Activated B cell treated with CpG ODN at 0.5 μM for 24 hours (primary cell): Measurements from ENCODE around the gene RHOBTB3. TPM values are rescaled to one million over a fixed set of nuclear protein-coding genes. Genes with fewer than 3 reads are reported as not detected.

Experiments
- ATAC-seq: fragments of 200-7000 bp; cut with Tn5 transposase; one replicate; pipeline ENCODE4 v1.10.0; 2021; ENCODE audit warnings: low read depth, mild to moderate bottlenecking, moderate library complexity
- CTCF ChIA-PET: fragments of 350-600 bp; sonication (Branson Sonifier 250); formaldehyde crosslinking; loops from one replicate; lab custom pipeline; 2021; ENCODE audit warnings: antibody characterized with exemption; lab: Charles Lee
- POLR2A ChIA-PET: fragments of 350-600 bp; sonication (Branson Sonifier 250); formaldehyde crosslinking; loops from one replicate; lab custom pipeline; 2021; ENCODE audit warnings: antibody characterized with exemption; lab: Charles Lee
- DNase-seq: peaks from one replicate; pipeline ENCODE4 v3.0.0; 2022
- H3K27ac Mint-ChIP-seq: one replicate; pipeline ENCODE4 v1.8.0; 2020; ENCODE audit warnings: mixed read lengths
- H3K27me3 Mint-ChIP-seq: one replicate; pipeline ENCODE4 v1.8.0; 2021; ENCODE audit warnings: mixed read lengths
- H3K36me3 Mint-ChIP-seq: one replicate; pipeline ENCODE4 v1.8.0; 2021; ENCODE audit warnings: low read depth, mixed read lengths
- H3K4me1 Mint-ChIP-seq: one replicate; pipeline ENCODE4 v1.8.0; 2021; ENCODE audit warnings: mixed read lengths
- H3K4me3 Mint-ChIP-seq: one replicate; pipeline ENCODE4 v1.8.0; 2020; ENCODE audit warnings: mild to moderate bottlenecking, mixed read lengths
- H3K9me3 Mint-ChIP-seq: one replicate; pipeline ENCODE4 v1.8.0; 2020; ENCODE audit warnings: mixed read lengths
- intact Hi-C: fragments of 100-400 bp; cut with micrococcal nuclease; formaldehyde crosslinking; loops from one replicate; pipeline ENCODE4 v1.15.1; 2024
- total RNA-seq: library from RNA; stranded (reverse); gene quantifications from 2 replicates; pipeline ENCODE4 v1.2.3, GENCODE V29; 2022
- TF ChIP-seq, protein P1 (sequence below): fragments of 200-600 bp; IDR thresholded peaks from one replicate; pipeline ENCODE4 v1.8.0; 2022; ENCODE audit warnings: antibody characterized with exemption, mild to moderate bottlenecking

Gene RHOBTB3
- total RNA-seq, 1 donor from 2014 or later, result 3.3 TPM

DNA sequence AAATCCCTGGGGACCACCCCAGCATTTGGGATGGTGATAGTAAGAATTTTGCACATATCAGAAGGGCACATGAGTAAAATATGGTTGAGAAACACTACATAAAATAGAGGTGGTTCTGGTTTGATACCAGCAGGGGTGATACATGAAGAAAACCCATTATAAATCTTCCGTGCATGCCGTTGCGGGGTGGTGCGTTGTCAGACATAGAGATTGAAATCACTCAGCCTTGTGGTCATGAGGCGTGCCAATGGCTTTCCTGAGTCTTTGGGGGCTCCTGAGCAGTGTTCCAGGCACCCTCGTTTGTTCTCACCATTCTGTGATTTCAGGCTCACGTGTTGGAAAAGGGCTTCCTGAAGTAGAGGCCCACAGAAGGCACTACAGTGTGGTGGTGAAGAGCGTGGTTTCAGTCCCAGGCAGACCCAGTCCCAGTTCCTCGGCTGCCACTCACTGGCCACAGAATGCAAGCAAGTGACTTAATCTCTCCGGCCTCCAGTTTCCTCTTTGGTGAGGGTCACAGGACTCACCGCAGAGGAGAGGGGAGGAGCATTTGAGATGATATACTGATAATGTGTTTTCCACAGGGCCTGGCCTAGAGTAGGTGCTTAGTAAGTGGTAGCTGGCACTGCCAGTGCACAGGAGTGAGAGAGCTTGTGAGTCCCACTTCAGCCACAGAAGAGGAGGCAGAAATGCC lies 111.9 kb downstream of the RHOBTB3 start:
- peak; percentile 85 for ATAC-seq
- Mint-ChIP-seq H3K9me3 (no peaks in the 10 kb centered on the region), H3K4me1 (peaks cover 34% of the 10 kb centered on the region), H3K4me3 (peak overlapping the region; percentile 72), H3K27ac (peak overlapping the region; percentile 85), H3K27me3 (no peaks in the 10 kb centered on the region), H3K36me3 (no peaks in the 10 kb centered on the region)
- CTCF ChIA-PET, result interaction anchor here (0.8 to 17.6 kb wide), 13 partner anchors 8 to 197 kb away, joined by 3 to 389 read pairs (median 5); partner anchors contain the start of genes GLRX and RFESD
- POLR2A ChIA-PET, result interaction anchor here (0.7 to 2.3 kb wide), 9 partner anchors 8 to 196 kb away, joined by 3 to 11 read pairs (median 5); partner anchors contain the start of genes GLRX and RFESD
- intact Hi-C loops, result loop anchor here (1.0 kb wide), 7 partner anchors 8 to 199 kb away; partner anchors contain the start of gene GLRX
- TF ChIP-seq, protein P1, sequence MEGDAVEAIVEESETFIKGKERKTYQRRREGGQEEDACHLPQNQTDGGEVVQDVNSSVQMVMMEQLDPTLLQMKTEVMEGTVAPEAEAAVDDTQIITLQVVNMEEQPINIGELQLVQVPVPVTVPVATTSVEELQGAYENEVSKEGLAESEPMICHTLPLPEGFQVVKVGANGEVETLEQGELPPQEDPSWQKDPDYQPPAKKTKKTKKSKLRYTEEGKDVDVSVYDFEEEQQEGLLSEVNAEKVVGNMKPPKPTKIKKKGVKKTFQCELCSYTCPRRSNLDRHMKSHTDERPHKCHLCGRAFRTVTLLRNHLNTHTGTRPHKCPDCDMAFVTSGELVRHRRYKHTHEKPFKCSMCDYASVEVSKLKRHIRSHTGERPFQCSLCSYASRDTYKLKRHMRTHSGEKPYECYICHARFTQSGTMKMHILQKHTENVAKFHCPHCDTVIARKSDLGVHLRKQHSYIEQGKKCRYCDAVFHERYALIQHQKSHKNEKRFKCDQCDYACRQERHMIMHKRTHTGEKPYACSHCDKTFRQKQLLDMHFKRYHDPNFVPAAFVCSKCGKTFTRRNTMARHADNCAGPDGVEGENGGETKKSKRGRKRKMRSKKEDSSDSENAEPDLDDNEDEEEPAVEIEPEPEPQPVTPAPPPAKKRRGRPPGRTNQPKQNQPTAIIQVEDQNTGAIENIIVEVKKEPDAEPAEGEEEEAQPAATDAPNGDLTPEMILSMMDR, result no peak
- DNase-seq, result peak; percentile 48

DNA sequence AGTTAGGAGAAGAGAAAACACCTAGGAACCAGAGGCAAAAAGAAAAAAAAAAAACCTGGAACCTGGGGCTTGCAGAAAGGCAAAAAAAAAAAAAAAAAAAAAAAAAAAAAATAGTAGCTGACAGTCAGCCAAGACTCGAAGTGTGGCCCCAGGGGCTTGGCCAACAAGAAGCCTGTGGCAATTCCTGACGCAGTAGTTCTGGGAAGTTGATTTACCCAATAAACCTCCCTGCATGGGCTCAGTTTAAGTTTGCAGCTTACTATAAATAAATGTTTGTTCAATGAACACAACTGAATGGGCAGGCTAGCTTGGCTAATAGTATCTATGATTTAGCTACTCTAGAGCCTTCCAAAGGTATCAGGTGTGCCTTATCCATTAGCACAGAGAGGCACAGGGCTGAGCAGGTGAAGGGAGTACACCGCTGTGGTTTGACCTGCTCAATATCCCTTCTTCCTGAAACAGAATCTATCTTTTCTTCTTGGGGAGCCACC lies 112.6 kb downstream of the RHOBTB3 start:
- Mint-ChIP-seq H3K27me3 (no peaks in the 10 kb centered on the region), H3K4me3 (no peak overlapping the region), H3K36me3 (no peaks in the 10 kb centered on the region), H3K4me1 (peaks cover 34% of the 10 kb centered on the region), H3K27ac (no peak overlapping the region), H3K9me3 (no peaks in the 10 kb centered on the region)
- TF ChIP-seq, protein P1, result no peak
- intact Hi-C loops, result loop anchor here (1.0 kb wide), 7 partner anchors 8 to 199 kb away; partner anchors contain the start of gene GLRX
- CTCF ChIA-PET, result interaction anchor here (0.8 to 17.6 kb wide), 15 partner anchors 7 to 198 kb away, joined by 3 to 389 read pairs (median 4); partner anchors contain the start of genes GLRX and RFESD
- POLR2A ChIA-PET, result interaction anchor here (0.7 to 2.3 kb wide), 10 partner anchors 9 to 197 kb away, joined by 3 to 16 read pairs (median 7); partner anchors contain the start of genes GLRX and RFESD
- DNase-seq (no peak), ATAC-seq (no peak)

DNA sequence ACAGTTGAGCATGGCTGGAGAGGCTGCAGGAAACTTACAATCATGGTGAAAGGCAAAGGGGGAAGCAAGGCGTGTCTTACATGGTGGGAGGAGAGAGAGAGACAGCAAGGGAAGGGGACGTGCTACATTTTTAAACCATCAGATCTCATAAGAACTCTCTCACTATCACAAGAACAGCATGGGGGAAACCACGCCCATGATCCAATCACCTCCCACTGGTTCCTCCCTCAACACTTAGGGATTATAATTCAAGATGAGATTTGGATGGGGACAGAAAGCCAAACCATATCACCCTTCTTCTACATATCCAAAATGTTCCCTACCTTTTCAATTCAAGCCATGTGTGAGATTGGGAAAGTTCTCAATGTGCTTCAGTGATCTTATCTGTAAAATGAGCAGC lies 114.3 kb downstream of the RHOBTB3 start:
- intact Hi-C loops, result no loop called here
- POLR2A ChIA-PET, result interaction anchor here (2.5 kb wide), 1 partner anchor 64 kb away, joined by 8 read pairs; no protein-coding TSS in a partner anchor
- H3K4me1 Mint-ChIP-seq, result peaks cover 23% of the 10 kb centered on the region

More for the DNA sequence above, 114.3 kb downstream of the RHOBTB3 start:
- CTCF ChIA-PET, result interaction anchor here (1.4 to 17.6 kb wide), 7 partner anchors 26 to 181 kb away, joined by 4 to 389 read pairs (median 7); partner anchors contain the start of gene RHOBTB3
- no peak overlapping the region for H3K27ac Mint-ChIP-seq
- H3K27me3 Mint-ChIP-seq, result no peaks in the 10 kb centered on the region
- no peak for ATAC-seq
- H3K4me3 Mint-ChIP-seq, result no peak overlapping the region
- H3K36me3 Mint-ChIP-seq, result no peaks in the 10 kb centered on the region
- DNase-seq, result no peak
- no peaks in the 10 kb centered on the region for H3K9me3 Mint-ChIP-seq
- TF ChIP-seq, protein P1, result no peak

Other genes with a start within 250 kb of the RHOBTB3 start
- 67.4 and 78.7 TPM in 2 replicates for gene SKIC3, start 176.4 kb upstream of the RHOBTB3 start, total RNA-seq
- gene ARSK, start 176.2 kb upstream of the RHOBTB3 start, total RNA-seq, result 2.3 and 2.9 TPM in 2 replicates
- 0.60 and 1.1 TPM in 2 replicates for gene GPR150, start 111.2 kb upstream of the RHOBTB3 start, total RNA-seq
- 1.8 and 2.4 TPM in 2 replicates for gene RFESD, start 84.6 kb upstream of the RHOBTB3 start, total RNA-seq
- gene SPATA9, start 48.3 kb upstream of the RHOBTB3 start, total RNA-seq, result not detected in 2 replicates
- 55.4 and 60.2 TPM in 2 replicates for gene GLRX, start 91.4 kb downstream of the RHOBTB3 start, total RNA-seq
- 52.9 and 56.0 TPM in 2 replicates for gene ELL2, start 230.5 kb downstream of the RHOBTB3 start, total RNA-seq